ENCODE measurements around the gene ZNF418. TPM values are rescaled to one million over a fixed set of nuclear protein-coding genes. Genes with fewer than 3 reads are reported as not detected.
A peak's percentile ranks its signal among the peaks of the same experiment; 100 is the strongest.
"Not testable (repeated sequence)": the region's sequence is repeated elsewhere in the genome, so short reads cannot be mapped to it uniquely, and the experiment has no call there.

The ZNF418 gene
- polyA plus RNA-seq, 2 donors = 2.0 to 3.0 TPM

DNA sequence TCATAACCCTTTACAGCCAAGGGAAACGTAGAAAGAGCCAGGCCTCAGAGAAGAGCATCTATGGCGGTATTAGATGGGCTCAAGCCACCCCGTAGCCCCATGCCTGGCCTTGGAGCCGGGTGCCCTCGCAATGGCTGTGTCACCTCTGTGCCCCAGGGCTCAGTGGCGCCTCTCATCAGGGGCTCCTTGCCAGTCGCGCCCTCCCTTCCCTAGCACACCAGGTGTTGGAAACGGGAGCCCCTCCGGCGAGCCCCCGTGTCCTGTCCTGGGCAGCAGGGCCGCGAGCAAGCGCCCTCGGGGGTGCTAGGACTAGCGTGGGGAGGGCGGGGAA, 11.9 kb upstream of the ZNF418 start:
- H3K4me1 ChIP-seq (ENCODE audit: control insufficient read depth in 2 of 2, insufficient read depth in 2 of 2, low read length in 1 of 2) = peaks cover 0 to 10% of the 10 kb centered on the region in 2 donors
- no peaks in the 10 kb centered on the region for H3K27me3 ChIP-seq (ENCODE audit: control insufficient read depth in 1 of 2, insufficient read depth in 2 of 2, low read length in 2 of 2)
- H3K27ac ChIP-seq (ENCODE audit: low read depth in 2 of 2, low read length in 1 of 2) = peak overlapping the region; percentile 78 to 88
- H3K9me3 ChIP-seq (ENCODE audit: control insufficient read depth in 2 of 2, insufficient read depth in 1 of 2, low read depth in 1 of 2, low read length in 1 of 2) = peaks cover 15 to 42% of the 10 kb centered on the region in 2 donors
- peaks cover 10 to 18% of the 10 kb centered on the region in 2 donors for H3K36me3 ChIP-seq (ENCODE audit: control insufficient read depth in 2 of 2, insufficient read depth in 2 of 2, low read length in 1 of 2)
- peak overlapping the region; percentile 78 to 81 for H3K4me3 ChIP-seq (ENCODE audit: low read depth in 1 of 2, low read length in 2 of 2)
- 1 to 2% methylated on average over 17 to 18 of the region's 18 CpGs for WGBS, 2 donors

DNA sequence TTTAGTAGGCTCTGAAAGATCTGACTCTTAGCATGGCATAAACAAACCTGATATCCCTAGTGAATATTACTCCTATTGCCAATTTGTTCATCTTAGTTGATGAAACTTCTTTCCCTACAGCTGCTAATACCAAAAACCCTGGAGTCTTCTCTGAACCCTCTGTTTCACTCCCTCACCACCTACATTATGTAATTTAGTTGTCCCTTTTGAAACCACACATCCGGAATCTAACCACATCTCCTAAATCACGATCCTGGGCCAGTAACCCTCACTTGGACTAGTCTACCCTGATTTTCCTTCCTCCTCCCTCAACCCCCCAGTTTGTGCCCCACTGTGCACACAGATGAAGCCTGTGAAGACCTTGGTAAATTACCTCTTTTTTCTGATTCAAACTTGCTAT, 11.1 kb upstream of the ZNF418 start:
- Histone ChIP-seq H3K27me3 (ENCODE audit: control insufficient read depth in 1 of 2, insufficient read depth in 2 of 2, low read length in 2 of 2) (no peaks in the 10 kb centered on the region), H3K36me3 (ENCODE audit: control insufficient read depth in 2 of 2, insufficient read depth in 2 of 2, low read length in 1 of 2) (peaks cover 13 to 25% of the 10 kb centered on the region in 2 donors), H3K4me3 (ENCODE audit: low read depth in 1 of 2, low read length in 2 of 2) (peak overlapping the region in 1 of 2 donors; percentile 81), H3K9me3 (ENCODE audit: control insufficient read depth in 2 of 2, insufficient read depth in 1 of 2, low read depth in 1 of 2, low read length in 1 of 2) (peaks cover 18 to 45% of the 10 kb centered on the region in 2 donors), H3K27ac (ENCODE audit: low read depth in 2 of 2, low read length in 1 of 2) (no peak overlapping the region), H3K4me1 (ENCODE audit: control insufficient read depth in 2 of 2, insufficient read depth in 2 of 2, low read length in 1 of 2) (peaks cover 0 to 10% of the 10 kb centered on the region in 2 donors)
- WGBS, 2 donors = 65 to 72% methylated on average over 2 of the region's 2 CpGs

DNA sequence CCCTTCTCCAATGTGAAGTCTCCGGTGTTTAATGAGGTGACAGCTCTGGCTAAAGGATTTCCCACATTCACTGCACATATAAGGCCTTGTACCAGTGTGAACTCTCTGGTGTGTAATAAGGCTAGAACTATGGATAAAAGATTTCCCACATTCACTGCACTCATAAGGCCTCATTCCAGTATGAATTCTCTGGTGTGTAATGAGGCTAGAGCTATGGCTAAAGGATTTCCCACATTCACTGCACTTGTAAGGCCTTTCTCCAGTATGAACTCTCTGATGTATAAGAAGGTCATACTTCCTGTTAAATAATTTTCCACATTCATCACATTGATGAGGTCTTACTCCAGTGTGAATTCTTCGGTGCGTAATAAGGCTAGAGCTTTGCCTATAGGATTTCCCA, 6.4 kb upstream of the ZNF418 start:
- Histone ChIP-seq H3K4me1 (ENCODE audit: control insufficient read depth in 2 of 2, insufficient read depth in 2 of 2, low read length in 1 of 2) (peaks cover 0 to 5% of the 10 kb centered on the region in 2 donors), H3K27me3 (ENCODE audit: control insufficient read depth in 1 of 2, insufficient read depth in 2 of 2, low read length in 2 of 2) (no peaks in the 10 kb centered on the region), H3K27ac (ENCODE audit: low read depth in 2 of 2, low read length in 1 of 2) (no peak overlapping the region), H3K4me3 (ENCODE audit: low read depth in 1 of 2, low read length in 2 of 2) (no peak overlapping the region), H3K9me3 (ENCODE audit: control insufficient read depth in 2 of 2, insufficient read depth in 1 of 2, low read depth in 1 of 2, low read length in 1 of 2) (peaks cover 18 to 44% of the 10 kb centered on the region in 2 donors), H3K36me3 (ENCODE audit: control insufficient read depth in 2 of 2, insufficient read depth in 2 of 2, low read length in 1 of 2) (peaks cover 18 to 30% of the 10 kb centered on the region in 2 donors)
- WGBS, 2 donors = 96 to 99% methylated on average over 3 of the region's 3 CpGs

DNA sequence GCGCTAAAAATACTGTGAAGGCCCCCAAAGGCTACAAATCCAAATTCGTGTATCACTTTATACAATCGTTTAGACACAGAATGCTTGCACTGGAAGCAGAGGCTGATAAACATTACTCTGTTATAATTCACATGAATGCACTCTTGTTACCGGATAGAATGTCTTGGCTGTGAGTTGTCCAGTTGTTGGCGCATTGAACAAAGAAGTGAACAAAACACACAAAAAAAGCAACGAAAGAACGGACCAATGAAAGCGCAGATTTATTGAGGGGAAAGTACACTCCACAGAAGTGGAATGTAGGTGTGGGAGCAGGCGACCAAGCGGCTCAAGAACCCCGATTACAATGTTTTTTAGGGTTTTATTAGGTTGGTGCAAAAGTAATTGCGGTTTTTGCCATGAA, 529 bp upstream of the ZNF418 start:
- peaks cover 0 to 3% of the 10 kb centered on the region in 2 donors for H3K4me1 ChIP-seq (ENCODE audit: control insufficient read depth in 2 of 2, insufficient read depth in 2 of 2, low read length in 1 of 2)
- H3K9me3 ChIP-seq (ENCODE audit: control insufficient read depth in 2 of 2, insufficient read depth in 1 of 2, low read depth in 1 of 2, low read length in 1 of 2) = peaks cover 5 to 24% of the 10 kb centered on the region in 2 donors
- H3K4me3 ChIP-seq (ENCODE audit: low read depth in 1 of 2, low read length in 2 of 2) = no peak overlapping the region
- 87% methylated on average over 12 of the region's 12 CpGs for WGBS, 2 donors
- peaks cover under 1% of the 10 kb centered on the region in 2 donors for H3K36me3 ChIP-seq (ENCODE audit: control insufficient read depth in 2 of 2, insufficient read depth in 2 of 2, low read length in 1 of 2)
- H3K27me3 ChIP-seq (ENCODE audit: control insufficient read depth in 1 of 2, insufficient read depth in 2 of 2, low read length in 2 of 2) = no peaks in the 10 kb centered on the region
- no peak overlapping the region for H3K27ac ChIP-seq (ENCODE audit: low read depth in 2 of 2, low read length in 1 of 2)

DNA sequence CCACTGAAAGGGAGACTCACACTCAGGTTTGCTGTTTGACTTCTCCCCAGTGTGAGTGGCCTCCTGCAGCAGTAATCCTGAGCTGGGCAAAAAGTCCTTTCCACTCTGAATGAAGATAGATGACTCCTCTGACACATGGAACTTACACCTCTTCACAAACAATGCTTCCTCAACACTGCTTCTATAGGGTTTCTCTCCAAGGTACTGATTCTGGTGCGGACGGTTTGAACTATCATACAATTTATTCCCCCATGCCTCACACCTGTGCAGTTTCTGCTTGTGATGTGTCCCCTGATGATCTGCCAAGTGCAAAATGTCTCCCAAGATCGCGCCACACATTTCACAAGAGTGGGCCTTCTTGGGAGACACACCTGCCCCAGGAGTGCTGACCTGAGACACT, 7.6 kb downstream of the ZNF418 start:
- WGBS, 2 donors = 98 to 99% methylated on average over 4 of the region's 4 CpGs
- peaks cover 11 to 21% of the 10 kb centered on the region in 2 donors for H3K36me3 ChIP-seq (ENCODE audit: control insufficient read depth in 2 of 2, insufficient read depth in 2 of 2, low read length in 1 of 2)
- no peak overlapping the region for H3K4me3 ChIP-seq (ENCODE audit: low read depth in 1 of 2, low read length in 2 of 2)
- H3K4me1 ChIP-seq (ENCODE audit: control insufficient read depth in 2 of 2, insufficient read depth in 2 of 2, low read length in 1 of 2) = no peaks in the 10 kb centered on the region
- H3K9me3 ChIP-seq (ENCODE audit: control insufficient read depth in 2 of 2, insufficient read depth in 1 of 2, low read depth in 1 of 2, low read length in 1 of 2) = peaks cover 12 to 39% of the 10 kb centered on the region in 2 donors
- no peak overlapping the region for H3K27ac ChIP-seq (ENCODE audit: low read depth in 2 of 2, low read length in 1 of 2)
- H3K27me3 ChIP-seq (ENCODE audit: control insufficient read depth in 1 of 2, insufficient read depth in 2 of 2, low read length in 2 of 2) = no peaks in the 10 kb centered on the region

DNA sequence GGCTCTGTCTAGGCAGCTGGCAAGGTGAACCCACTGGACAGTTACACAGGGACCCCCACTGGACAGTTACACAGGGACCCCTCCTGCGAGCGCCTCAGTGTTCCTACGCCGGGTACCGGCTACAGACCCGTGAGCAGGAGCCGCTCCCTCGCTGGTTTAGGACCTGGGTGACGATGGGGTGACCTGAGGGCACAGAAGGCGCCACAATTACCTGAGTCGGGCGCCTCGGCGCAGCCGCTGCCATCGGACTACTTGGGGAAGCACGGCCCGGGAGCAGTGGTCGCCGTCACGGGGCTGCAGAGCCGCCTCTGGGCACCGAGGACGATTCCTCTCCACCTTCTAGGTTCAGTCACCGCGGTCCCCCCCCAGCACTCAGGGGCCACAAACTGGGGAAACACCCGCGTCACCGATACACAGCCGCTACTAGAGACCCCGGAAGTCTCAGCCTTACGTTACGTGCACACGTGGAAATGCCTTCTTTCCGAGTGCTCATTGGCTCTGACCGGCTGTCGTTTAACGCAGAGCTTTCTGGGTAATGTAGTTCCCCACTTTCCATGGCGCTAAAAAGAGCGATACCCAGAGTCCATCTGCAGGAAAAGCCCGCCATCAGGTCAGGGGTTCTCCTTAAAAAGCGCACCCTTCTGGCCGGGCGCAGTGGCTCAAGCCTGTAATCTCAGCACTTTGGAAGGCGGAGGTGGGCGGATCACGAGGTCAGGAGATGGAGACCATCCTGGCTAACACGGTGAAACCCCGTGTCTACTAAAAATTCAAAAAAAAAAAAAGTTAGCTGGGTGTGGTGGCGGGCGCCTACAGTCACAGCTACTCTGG, 18.8 kb downstream of the ZNF418 start, which contains the start of gene ZNF417:
Gene ZNF417, minus strand, starts transcription at position 425 of the 828 bp plus-strand sequence. Its CDS starts 181 bp downstream, at position 244.
- not testable (repeated sequence) for H3K27me3 ChIP-seq (ENCODE audit: control insufficient read depth in 1 of 2, insufficient read depth in 2 of 2, low read length in 2 of 2); H3K36me3 ChIP-seq (ENCODE audit: control insufficient read depth in 2 of 2, insufficient read depth in 2 of 2, low read length in 1 of 2); H3K9me3 ChIP-seq (ENCODE audit: control insufficient read depth in 2 of 2, insufficient read depth in 1 of 2, low read depth in 1 of 2, low read length in 1 of 2); H3K4me1 ChIP-seq (ENCODE audit: control insufficient read depth in 2 of 2, insufficient read depth in 2 of 2, low read length in 1 of 2)
- peak within 1 kb of the TSS; percentile 40 to 76 for H3K27ac ChIP-seq (ENCODE audit: low read depth in 2 of 2, low read length in 1 of 2)
- WGBS, 2 donors = 1% methylated on average over 49 to 51 of the region's 51 CpGs
- peak within 1 kb of the TSS; percentile 82 to 97 for H3K4me3 ChIP-seq (ENCODE audit: low read depth in 1 of 2, low read length in 2 of 2)

DNA sequence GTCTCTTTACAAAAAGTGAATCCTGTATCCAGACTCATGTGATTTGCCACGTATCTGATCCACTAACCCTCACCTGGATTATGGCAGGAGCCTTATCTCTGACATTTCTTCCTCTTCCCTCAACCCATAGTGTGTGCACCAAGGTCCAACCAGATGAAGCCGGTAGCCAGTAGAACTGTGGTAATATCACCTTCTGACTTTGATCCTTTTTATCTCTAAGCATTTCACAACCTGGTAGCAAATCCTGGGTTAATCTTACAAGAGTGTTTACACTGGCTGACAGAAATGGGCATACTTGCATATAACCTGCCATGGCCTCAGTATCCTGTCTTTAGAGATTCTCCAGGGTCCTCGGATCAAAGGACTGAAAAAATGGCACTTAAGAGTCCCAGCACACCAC, 20.7 kb downstream of the ZNF418 start:
- Histone ChIP-seq H3K27me3 (ENCODE audit: control insufficient read depth in 1 of 2, insufficient read depth in 2 of 2, low read length in 2 of 2) (no peaks in the 10 kb centered on the region), H3K36me3 (ENCODE audit: control insufficient read depth in 2 of 2, insufficient read depth in 2 of 2, low read length in 1 of 2) (peaks cover 5 to 10% of the 10 kb centered on the region in 2 donors), H3K4me3 (ENCODE audit: low read depth in 1 of 2, low read length in 2 of 2) (no peak overlapping the region), H3K9me3 (ENCODE audit: control insufficient read depth in 2 of 2, insufficient read depth in 1 of 2, low read depth in 1 of 2, low read length in 1 of 2) (peaks cover 5 to 13% of the 10 kb centered on the region in 2 donors), H3K27ac (ENCODE audit: low read depth in 2 of 2, low read length in 1 of 2) (no peak overlapping the region), H3K4me1 (ENCODE audit: control insufficient read depth in 2 of 2, insufficient read depth in 2 of 2, low read length in 1 of 2) (peaks cover 3 to 5% of the 10 kb centered on the region in 2 donors)
- 83 to 94% methylated on average over 3 of the region's 3 CpGs for WGBS, 2 donors

DNA sequence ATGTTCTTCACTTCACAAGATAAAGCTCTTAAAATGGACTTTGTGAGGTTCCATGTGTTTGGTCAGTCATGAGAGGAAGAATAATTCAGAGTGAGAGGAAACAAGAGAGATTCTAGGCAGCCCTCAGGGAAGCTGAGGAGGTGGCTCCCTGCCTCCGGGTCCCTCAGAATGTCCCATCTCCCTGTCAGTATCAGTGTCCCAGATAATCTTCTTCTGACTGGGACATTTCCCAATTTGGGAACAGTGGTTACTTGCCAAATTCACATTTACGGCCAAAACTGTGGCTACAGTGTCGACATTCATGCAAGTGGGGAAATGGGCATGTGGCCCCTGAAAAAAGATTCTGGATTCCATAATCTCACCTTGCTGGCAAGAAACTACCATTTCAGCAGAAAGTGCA, 27.8 kb downstream of the ZNF418 start:
- H3K4me3 ChIP-seq (ENCODE audit: low read depth in 1 of 2, low read length in 2 of 2) = no peak overlapping the region
- peaks cover 8 to 11% of the 10 kb centered on the region in 2 donors for H3K36me3 ChIP-seq (ENCODE audit: control insufficient read depth in 2 of 2, insufficient read depth in 2 of 2, low read length in 1 of 2)
- peaks cover 5 to 19% of the 10 kb centered on the region in 2 donors for H3K9me3 ChIP-seq (ENCODE audit: control insufficient read depth in 2 of 2, insufficient read depth in 1 of 2, low read depth in 1 of 2, low read length in 1 of 2)
- 92 to 99% methylated on average over 3 of the region's 3 CpGs for WGBS, 2 donors
- H3K27ac ChIP-seq (ENCODE audit: low read depth in 2 of 2, low read length in 1 of 2) = no peak overlapping the region
- H3K27me3 ChIP-seq (ENCODE audit: control insufficient read depth in 1 of 2, insufficient read depth in 2 of 2, low read length in 2 of 2) = no peaks in the 10 kb centered on the region
- H3K4me1 ChIP-seq (ENCODE audit: control insufficient read depth in 2 of 2, insufficient read depth in 2 of 2, low read length in 1 of 2) = no peaks in the 10 kb centered on the region

DNA sequence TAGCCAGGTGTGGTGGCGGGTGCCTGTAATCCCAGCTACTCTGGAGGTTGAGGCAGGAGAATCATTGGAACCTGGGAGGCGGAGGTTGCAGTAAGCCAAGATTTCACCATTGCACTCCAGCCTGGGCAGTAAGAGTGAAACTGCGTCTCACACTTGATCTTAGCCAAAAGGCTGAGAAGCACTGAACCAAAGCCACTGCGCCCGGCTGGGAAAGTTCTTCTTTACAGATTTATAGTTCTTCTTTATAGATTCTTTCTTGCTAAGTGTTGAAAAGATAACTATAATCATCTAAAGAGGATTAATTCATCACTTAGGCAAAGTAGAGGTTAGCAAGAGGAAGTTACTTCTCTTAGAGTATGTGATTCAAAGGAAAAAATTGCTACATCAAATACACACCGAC, 29.9 kb downstream of the ZNF418 start:
- Histone ChIP-seq H3K36me3 (ENCODE audit: control insufficient read depth in 2 of 2, insufficient read depth in 2 of 2, low read length in 1 of 2) (peaks cover 3% of the 10 kb centered on the region in 2 donors), H3K27me3 (ENCODE audit: control insufficient read depth in 1 of 2, insufficient read depth in 2 of 2, low read length in 2 of 2) (no peaks in the 10 kb centered on the region), H3K4me1 (ENCODE audit: control insufficient read depth in 2 of 2, insufficient read depth in 2 of 2, low read length in 1 of 2) (no peaks in the 10 kb centered on the region), H3K9me3 (ENCODE audit: control insufficient read depth in 2 of 2, insufficient read depth in 1 of 2, low read depth in 1 of 2, low read length in 1 of 2) (peaks cover 0 to 10% of the 10 kb centered on the region in 2 donors), H3K4me3 (ENCODE audit: low read depth in 1 of 2, low read length in 2 of 2) (no peak overlapping the region), H3K27ac (ENCODE audit: low read depth in 2 of 2, low read length in 1 of 2) (no peak overlapping the region)
- WGBS, 2 donors = 93 to 94% methylated on average over 6 of the region's 6 CpGs

Measured in esophagus (tissue), 2 donors.